Type B pancreatic cell (in vitro differentiated cells): ENCODE data around the gene FNDC5. TPM values are rescaled to one million over a fixed set of nuclear protein-coding genes. Genes with fewer than 3 reads are reported as not detected.
"Not testable (repeated sequence)": the region's sequence is repeated elsewhere in the genome, so short reads cannot be mapped to it uniquely, and the experiment has no call there.

Experiments used
- DNase-seq: peaks from one replicate; pipeline ENCODE4 v3.0.0; 2021; ENCODE audit warnings: mixed read lengths; ENCODE audit not compliant: unreplicated experiment; ENCODE audit errors: extremely low spot score
- H3K27ac Mint-ChIP-seq: 2 replicates; pipeline ENCODE4 v1.8.0; 2021; ENCODE audit warnings: mild to moderate bottlenecking, mixed read lengths
- H3K27me3 Mint-ChIP-seq: 2 replicates; pipeline ENCODE4 v1.8.0; 2021; ENCODE audit warnings: mixed read lengths
- H3K36me3 Mint-ChIP-seq: 2 replicates; pipeline ENCODE4 v1.8.0; 2021; ENCODE audit warnings: mixed read lengths
- H3K4me1 Mint-ChIP-seq: one replicate; pipeline ENCODE4 v1.8.0; 2021; ENCODE audit warnings: mixed read lengths; ENCODE audit not compliant: unreplicated experiment
- H3K4me3 Mint-ChIP-seq: 2 replicates; pipeline ENCODE4 v1.8.0; 2021; ENCODE audit warnings: mild to moderate bottlenecking, mixed read lengths
- H3K9me3 Mint-ChIP-seq: 2 replicates; pipeline ENCODE4 v1.8.0; 2021; ENCODE audit warnings: mixed read lengths
- CTCF ChIP-seq: fragments of 200-600 bp; sonication (generic); conservative IDR thresholded peaks from 2 replicates; pipeline ENCODE4 v1.5.0; 2021; ENCODE audit warnings: antibody characterized with exemption, mild to moderate bottlenecking
- total RNA-seq: library from RNA; stranded (reverse); gene quantifications from 2 replicates; pipeline ENCODE4 v1.2.1, GENCODE V29; 2021; ENCODE audit warnings: low replicate concordance

FNDC5 gene
- total RNA-seq, 1 donor from 2014 or later = 49.9 TPM

DNA sequence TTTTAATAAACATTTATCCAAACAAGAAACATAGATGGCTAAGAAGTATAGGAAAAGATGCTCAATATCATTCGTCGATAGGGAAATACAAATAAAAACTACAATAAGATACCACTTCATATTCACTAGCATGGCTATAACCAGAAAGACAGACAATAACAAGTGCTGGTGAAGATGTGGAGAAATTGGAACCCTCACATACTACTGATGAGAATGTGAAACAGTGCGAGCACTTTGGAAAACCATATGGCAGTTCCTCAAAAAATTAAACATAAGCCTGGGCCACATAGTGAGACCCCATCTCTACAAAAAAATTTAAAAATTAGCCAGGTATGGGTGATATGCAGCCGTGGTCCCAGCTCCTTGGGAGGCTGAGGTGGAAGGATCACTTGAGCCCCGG is 39.6 kb upstream of the FNDC5 start:
- DNase-seq = no peak
- H3K4me1 Mint-ChIP-seq = no peaks in the 10 kb centered on the region
- no peaks in the 10 kb centered on the region for H3K27me3 Mint-ChIP-seq
- no peaks in the 10 kb centered on the region for H3K9me3 Mint-ChIP-seq
- H3K4me3 Mint-ChIP-seq = no peak overlapping the region
- no peak for TF ChIP-seq CTCF
- no peaks in the 10 kb centered on the region for H3K36me3 Mint-ChIP-seq
- no peak overlapping the region for H3K27ac Mint-ChIP-seq

GRCh38 chr1:32907435-32907834 is 36.7 kb upstream of the FNDC5 start:
- Mint-ChIP-seq H3K9me3 (no peaks in the 10 kb centered on the region), H3K4me1 (no peaks in the 10 kb centered on the region), H3K36me3 (no peaks in the 10 kb centered on the region), H3K4me3 (no peak overlapping the region), H3K27me3 (peaks cover 15% of the 10 kb centered on the region), H3K27ac (no peak overlapping the region)
- TF ChIP-seq CTCF = no peak
- no peak for DNase-seq

DNA sequence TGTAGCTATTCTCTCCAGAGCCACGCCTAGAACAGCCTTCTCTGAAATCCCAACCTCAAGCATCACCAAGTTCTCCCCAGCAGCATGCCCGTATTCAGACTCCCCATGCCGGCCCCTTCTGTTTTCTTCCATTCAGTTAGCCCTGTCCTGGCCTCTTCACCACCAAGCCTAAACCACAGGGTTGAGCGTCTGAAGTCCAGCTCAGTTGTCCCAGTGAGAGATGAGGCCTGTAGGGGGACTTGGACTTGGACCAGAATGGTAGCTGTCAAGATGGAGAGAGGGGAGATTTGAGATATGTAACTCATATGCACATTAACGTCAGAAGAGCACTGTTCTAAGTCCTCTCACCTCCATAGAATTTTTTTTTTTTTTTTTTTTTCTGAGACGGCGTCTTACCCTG is 35.9 kb upstream of the FNDC5 start:
- no peak for TF ChIP-seq CTCF
- Mint-ChIP-seq H3K4me3 (no peak overlapping the region), H3K4me1 (no peaks in the 10 kb centered on the region), H3K27me3 (peaks cover 23% of the 10 kb centered on the region), H3K9me3 (no peaks in the 10 kb centered on the region), H3K36me3 (no peaks in the 10 kb centered on the region), H3K27ac (no peak overlapping the region)
- DNase-seq = no peak

DNA sequence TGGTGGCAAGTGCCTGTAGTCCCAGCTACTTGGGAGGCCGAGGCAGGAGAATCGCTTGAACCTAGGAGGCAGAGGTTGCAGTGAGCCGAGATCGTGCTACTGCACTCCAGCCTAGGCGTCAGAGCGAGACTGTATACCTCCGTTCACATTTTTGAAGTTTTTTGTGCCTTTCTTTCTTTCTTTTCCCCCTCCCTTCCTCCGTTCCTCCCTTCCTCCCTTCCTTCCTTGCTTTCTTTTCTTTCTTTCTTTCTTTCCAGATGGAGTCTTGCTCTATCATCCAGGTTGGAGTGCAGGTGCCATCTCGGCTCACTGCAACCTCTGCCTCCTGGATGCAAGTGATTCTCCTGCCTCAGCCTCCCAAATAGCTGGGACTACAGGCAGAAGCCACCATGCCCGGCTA is 34.9 kb upstream of the FNDC5 start:
- peaks cover 28% of the 10 kb centered on the region for H3K27me3 Mint-ChIP-seq
- not testable (repeated sequence) for H3K9me3 Mint-ChIP-seq, H3K27ac Mint-ChIP-seq, H3K4me1 Mint-ChIP-seq, H3K36me3 Mint-ChIP-seq, DNase-seq, H3K4me3 Mint-ChIP-seq

- DNase-seq = no peak
- no peaks in the 10 kb centered on the region for H3K4me1 Mint-ChIP-seq
- peaks cover 36% of the 10 kb centered on the region for H3K27me3 Mint-ChIP-seq
These were observed 34.1 kb upstream of the FNDC5 start for GRCh38 chr1:32904797-32905196.

More at GRCh38 chr1:32904797-32905196, 34.1 kb upstream of the FNDC5 start:
- H3K9me3 Mint-ChIP-seq = no peaks in the 10 kb centered on the region
- no peak for TF ChIP-seq CTCF
- H3K27ac Mint-ChIP-seq = no peak overlapping the region
- H3K36me3 Mint-ChIP-seq = no peaks in the 10 kb centered on the region
- H3K4me3 Mint-ChIP-seq = no peak overlapping the region
